ENCODE data around the gene ARL5C.

- TF ChIP-seq CTCF (IDR thresholded peaks at IDR 0.05) (no peak), POLR2A (IDR thresholded peaks at IDR 0.05) (no peak)
Observed at GRCh38 chr17:39110435-39111136, 55.4 kb downstream of the ARL5C start.

Measured in uterus (tissue), 2 donors.